Stimulated activated naive CD8-positive, alpha-beta T cell treated with anti-CD3 and anti-CD28 coated beads, Interleukin-15, amount 100 ng/mL, for 72 hours (primary cell): ENCODE measurements around the gene PROX2.
A peak's percentile ranks its signal among the peaks of the same experiment; 100 is the strongest.

Experiments
- ATAC-seq: fragments of 150-1000 bp; cut with Tn5 transposase; 2 replicates; pipeline ENCODE4 v1.10.0; 2021; ENCODE audit warnings: mild to moderate bottlenecking, moderate library complexity
- DNase-seq, 2 donors: peaks; one replicate each; pipeline ENCODE4 v3.0.0; 2021 to 2022
- H3K27ac Mint-ChIP-seq, 2 donors: one replicate each; pipeline ENCODE4 v1.8.0; 2022; ENCODE audit warnings: mild to moderate bottlenecking in 2 of 2, mixed read lengths in 2 of 2, moderate library complexity in 2 of 2
- H3K27me3 Mint-ChIP-seq: one replicate; pipeline ENCODE4 v1.8.0; 2022; ENCODE audit warnings: mixed read lengths
- H3K4me1 Mint-ChIP-seq: one replicate; pipeline ENCODE4 v1.8.0; 2022; ENCODE audit warnings: mild to moderate bottlenecking, mixed read lengths
- H3K4me3 Mint-ChIP-seq, 2 donors: one replicate each; pipeline ENCODE4 v1.8.0; 2022; ENCODE audit warnings: mild to moderate bottlenecking in 2 of 2, mixed read lengths in 2 of 2, moderate library complexity in 1 of 2
- H3K9me3 Mint-ChIP-seq, 2 donors: one replicate each; pipeline ENCODE4 v1.8.0; 2022; ENCODE audit warnings: mixed read lengths in 2 of 2

The PROX2 gene

DNA sequence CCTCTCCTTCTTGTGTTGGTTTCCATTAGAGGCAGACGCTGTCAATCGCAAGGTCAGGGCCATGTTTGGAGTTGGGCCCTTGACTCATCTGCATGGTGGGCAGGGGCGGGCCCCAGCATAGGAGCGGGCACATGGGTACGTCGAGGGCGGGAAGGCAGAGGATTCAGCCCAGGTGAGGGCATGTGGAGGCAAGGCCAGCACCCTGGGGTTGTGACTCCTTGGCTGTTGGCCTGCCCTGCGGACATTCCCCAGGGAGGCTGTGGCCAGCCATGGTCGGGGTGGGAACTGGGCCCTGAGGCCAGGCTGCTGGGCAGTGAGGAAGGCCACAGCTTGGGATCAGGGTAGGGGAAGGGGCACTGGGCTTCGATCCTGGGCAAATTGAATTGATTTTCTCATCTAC, 36.9 kb upstream of the PROX2 start:
- Mint-ChIP-seq H3K27me3 (no peaks in the 10 kb centered on the region), H3K4me1 (no peaks in the 10 kb centered on the region), H3K9me3 (no peaks in the 10 kb centered on the region), H3K4me3 (no peak overlapping the region), H3K27ac (no peak overlapping the region)
- DNase-seq (no peak), ATAC-seq (no peak)

DNA sequence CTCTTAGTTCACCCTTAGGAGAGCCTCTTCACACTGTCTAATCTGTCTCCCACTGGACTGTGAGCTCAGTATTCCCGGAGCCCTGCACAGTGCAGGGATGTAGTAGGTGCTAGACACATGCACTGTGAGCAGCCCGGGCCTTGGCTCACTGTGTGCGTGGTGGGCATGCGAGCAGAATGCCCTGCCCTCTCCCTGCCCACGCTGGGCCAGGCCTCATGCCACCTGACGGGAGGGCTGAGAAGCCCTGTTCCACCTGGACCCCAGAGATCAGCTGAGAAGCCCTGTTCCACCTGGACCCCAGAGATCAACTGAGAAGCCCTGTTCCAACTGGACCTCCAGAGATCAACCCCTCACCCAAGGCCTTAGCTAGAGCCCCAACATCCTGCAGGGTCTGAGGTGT, 36.2 kb upstream of the PROX2 start:
- no peak overlapping the region for H3K27ac Mint-ChIP-seq

DNA sequence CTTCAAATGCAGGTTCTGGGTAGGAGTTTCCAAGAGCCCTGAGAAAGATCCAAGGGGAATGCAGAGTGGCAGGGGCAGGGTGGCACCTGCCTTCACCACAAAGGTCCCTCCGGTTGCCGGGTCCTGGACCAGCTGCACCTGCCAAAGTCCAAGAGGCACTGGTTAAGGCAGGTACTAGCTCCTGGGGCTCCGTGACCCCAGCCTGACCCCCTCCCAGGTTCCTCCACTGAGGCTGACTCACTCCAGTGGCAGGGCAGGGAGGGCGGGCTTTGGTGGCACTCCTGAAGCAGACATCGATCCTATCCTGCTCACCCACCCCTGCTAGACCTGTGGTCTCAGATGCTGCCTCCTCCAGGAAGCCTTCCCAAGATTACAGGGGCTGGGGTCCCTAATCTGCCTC, 35.8 kb upstream of the PROX2 start:
- no peak overlapping the region for H3K27ac Mint-ChIP-seq
- DNase-seq = no peak
- no peaks in the 10 kb centered on the region for H3K9me3 Mint-ChIP-seq
- H3K27me3 Mint-ChIP-seq = no peaks in the 10 kb centered on the region
- H3K4me3 Mint-ChIP-seq = no peak overlapping the region
- no peaks in the 10 kb centered on the region for H3K4me1 Mint-ChIP-seq
- no peak for ATAC-seq

More for the DNA sequence above, 36.2 kb upstream of the PROX2 start:
- ATAC-seq (no peak), DNase-seq (no peak)
- no peaks in the 10 kb centered on the region for H3K9me3 Mint-ChIP-seq
- H3K4me3 Mint-ChIP-seq = no peak overlapping the region
- no peaks in the 10 kb centered on the region for H3K27me3 Mint-ChIP-seq
- H3K4me1 Mint-ChIP-seq = no peaks in the 10 kb centered on the region

GRCh38 chr14:74911221-74911620, 35.3 kb upstream of the PROX2 start:
- ATAC-seq (no peak), DNase-seq (no peak)
- Mint-ChIP-seq H3K9me3 (no peaks in the 10 kb centered on the region), H3K27ac (peak overlapping the region in 1 of 2 donors; percentile 40), H3K4me1 (no peaks in the 10 kb centered on the region), H3K27me3 (no peaks in the 10 kb centered on the region), H3K4me3 (no peak overlapping the region)

DNA sequence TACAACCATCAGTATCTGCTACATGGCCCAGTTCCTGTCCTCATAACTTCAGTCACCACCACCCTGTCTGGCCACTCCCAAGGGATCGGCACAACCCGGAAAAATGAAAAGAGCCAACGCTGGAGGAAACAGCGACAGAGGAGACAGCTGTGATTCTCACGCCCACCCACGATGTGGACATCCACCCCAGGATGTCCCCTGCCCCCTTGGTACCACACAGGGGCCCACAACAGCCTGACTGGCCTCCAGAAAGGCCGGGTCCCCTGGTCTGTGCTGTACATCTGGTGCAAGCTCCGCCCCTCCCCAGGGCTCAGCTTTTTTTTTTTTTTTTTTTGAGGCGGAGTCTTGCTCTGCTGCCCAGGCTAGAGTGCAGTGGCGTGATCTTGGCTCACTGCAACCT, 34.6 kb upstream of the PROX2 start:
- ATAC-seq (no peak), DNase-seq (no peak)
- Mint-ChIP-seq H3K9me3 (no peaks in the 10 kb centered on the region), H3K4me3 (no peak overlapping the region), H3K27me3 (no peaks in the 10 kb centered on the region), H3K27ac (peak overlapping the region in 1 of 2 donors; percentile 67), H3K4me1 (peaks cover 2% of the 10 kb centered on the region)

GRCh38 chr14:74909911-74910310, 34.0 kb upstream of the PROX2 start:
- ATAC-seq (no peak), DNase-seq (no peak)
- no peaks in the 10 kb centered on the region for H3K27me3 Mint-ChIP-seq
- H3K27ac Mint-ChIP-seq = peak overlapping the region in 1 of 2 donors; percentile 67
- no peak overlapping the region for H3K4me3 Mint-ChIP-seq
- no peaks in the 10 kb centered on the region for H3K9me3 Mint-ChIP-seq
- peaks cover 6% of the 10 kb centered on the region for H3K4me1 Mint-ChIP-seq

DNA sequence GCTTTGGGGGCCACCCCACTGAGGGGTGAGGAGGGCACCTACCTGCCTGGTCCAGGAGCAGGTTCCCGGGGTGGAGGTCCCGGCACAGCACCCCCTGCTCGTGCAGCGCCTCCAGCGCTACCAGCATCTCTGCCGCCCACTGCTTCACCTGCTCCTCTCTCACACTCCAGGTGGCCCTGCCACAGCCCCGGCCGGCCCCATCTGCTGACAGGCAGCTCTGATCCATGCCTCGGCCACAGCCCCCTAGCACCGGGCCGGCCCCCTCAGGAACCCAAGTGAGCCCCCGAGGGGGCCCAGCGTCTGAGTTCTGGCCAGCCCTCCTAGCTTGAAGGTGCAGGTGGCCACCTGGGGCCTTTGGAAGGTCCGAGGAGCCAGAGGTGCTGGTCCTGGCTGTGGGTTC, 33.6 kb upstream of the PROX2 start:
- ATAC-seq (peak; percentile 19), DNase-seq (no peak)
- no peaks in the 10 kb centered on the region for H3K9me3 Mint-ChIP-seq
- peaks cover 6% of the 10 kb centered on the region for H3K4me1 Mint-ChIP-seq
- no peak overlapping the region for H3K4me3 Mint-ChIP-seq
- no peaks in the 10 kb centered on the region for H3K27me3 Mint-ChIP-seq
- no peak overlapping the region for H3K27ac Mint-ChIP-seq

- H3K27ac Mint-ChIP-seq = peak overlapping the region in 1 of 2 donors; percentile 2
Measured at GRCh38 chr14:74908861-74909341, 33.0 kb upstream of the PROX2 start.

GRCh38 chr14:74907744-74908143, 31.8 kb upstream of the PROX2 start:
- no peak for DNase-seq
- Mint-ChIP-seq H3K4me1 (peaks cover 10% of the 10 kb centered on the region), H3K27me3 (no peaks in the 10 kb centered on the region), H3K27ac (peak overlapping the region in 1 of 2 donors; percentile 69), H3K9me3 (no peaks in the 10 kb centered on the region), H3K4me3 (no peak overlapping the region)
- no peak for ATAC-seq

More at GRCh38 chr14:74908861-74909341, 33.0 kb upstream of the PROX2 start:
- DNase-seq (no peak), ATAC-seq (no peak)
- H3K4me3 Mint-ChIP-seq = no peak overlapping the region
- H3K27me3 Mint-ChIP-seq = no peaks in the 10 kb centered on the region
- no peaks in the 10 kb centered on the region for H3K9me3 Mint-ChIP-seq
- H3K4me1 Mint-ChIP-seq = peaks cover 6% of the 10 kb centered on the region

DNA sequence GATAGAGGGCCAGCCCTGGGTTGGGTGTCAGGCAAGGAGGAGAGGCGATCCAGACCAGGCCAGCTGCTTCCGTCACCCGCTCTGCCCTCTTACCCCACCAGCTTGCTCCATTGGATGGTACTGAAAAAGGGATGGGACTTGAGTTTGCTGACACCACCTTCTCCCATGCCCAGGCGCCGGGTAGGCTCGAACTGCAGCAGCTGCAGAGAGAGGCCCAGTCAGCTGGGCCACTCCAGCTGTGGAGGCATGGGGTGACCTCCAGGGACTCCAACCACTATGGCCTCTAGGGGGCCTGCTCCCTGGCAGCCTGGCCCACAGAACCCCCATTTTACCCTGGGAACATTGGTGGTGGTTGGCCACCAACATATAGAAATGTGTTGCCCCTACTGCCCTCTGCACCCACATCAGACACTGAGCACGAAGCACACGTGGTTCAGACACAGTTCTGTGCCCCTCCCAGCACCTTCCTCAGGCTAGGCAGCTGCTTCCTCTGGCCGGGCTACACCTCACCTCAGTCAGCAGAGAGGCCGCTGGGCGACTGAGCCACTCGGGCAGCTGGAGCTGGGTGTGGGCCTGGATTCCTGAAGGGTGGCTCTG, 31.1 kb upstream of the PROX2 start:
- H3K4me3 Mint-ChIP-seq = no peak overlapping the region
- no peaks in the 10 kb centered on the region for H3K27me3 Mint-ChIP-seq
- DNase-seq (no peak), ATAC-seq (no peak)
- H3K27ac Mint-ChIP-seq = no peak overlapping the region
- H3K9me3 Mint-ChIP-seq = no peaks in the 10 kb centered on the region
- H3K4me1 Mint-ChIP-seq = peaks cover 15% of the 10 kb centered on the region

GRCh38 chr14:74905595-74906142, 29.7 kb upstream of the PROX2 start:
- peak overlapping the region; percentile 58 to 85 for H3K27ac Mint-ChIP-seq
- ATAC-seq (peak; percentile 67), DNase-seq (peak; percentile 67 to 71)
- H3K9me3 Mint-ChIP-seq = no peaks in the 10 kb centered on the region
- H3K4me3 Mint-ChIP-seq = no peak overlapping the region
- H3K4me1 Mint-ChIP-seq = peaks cover 15% of the 10 kb centered on the region
- H3K27me3 Mint-ChIP-seq = no peaks in the 10 kb centered on the region

- no peak for DNase-seq
- peaks cover 15% of the 10 kb centered on the region for H3K4me1 Mint-ChIP-seq
- H3K9me3 Mint-ChIP-seq = no peaks in the 10 kb centered on the region
- H3K4me3 Mint-ChIP-seq = no peak overlapping the region
- peak overlapping the region in 1 of 2 donors; percentile 1 for H3K27ac Mint-ChIP-seq
- no peak for ATAC-seq
- H3K27me3 Mint-ChIP-seq = no peaks in the 10 kb centered on the region
Measured at GRCh38 chr14:74904635-74905503, 28.9 kb upstream of the PROX2 start.

DNA sequence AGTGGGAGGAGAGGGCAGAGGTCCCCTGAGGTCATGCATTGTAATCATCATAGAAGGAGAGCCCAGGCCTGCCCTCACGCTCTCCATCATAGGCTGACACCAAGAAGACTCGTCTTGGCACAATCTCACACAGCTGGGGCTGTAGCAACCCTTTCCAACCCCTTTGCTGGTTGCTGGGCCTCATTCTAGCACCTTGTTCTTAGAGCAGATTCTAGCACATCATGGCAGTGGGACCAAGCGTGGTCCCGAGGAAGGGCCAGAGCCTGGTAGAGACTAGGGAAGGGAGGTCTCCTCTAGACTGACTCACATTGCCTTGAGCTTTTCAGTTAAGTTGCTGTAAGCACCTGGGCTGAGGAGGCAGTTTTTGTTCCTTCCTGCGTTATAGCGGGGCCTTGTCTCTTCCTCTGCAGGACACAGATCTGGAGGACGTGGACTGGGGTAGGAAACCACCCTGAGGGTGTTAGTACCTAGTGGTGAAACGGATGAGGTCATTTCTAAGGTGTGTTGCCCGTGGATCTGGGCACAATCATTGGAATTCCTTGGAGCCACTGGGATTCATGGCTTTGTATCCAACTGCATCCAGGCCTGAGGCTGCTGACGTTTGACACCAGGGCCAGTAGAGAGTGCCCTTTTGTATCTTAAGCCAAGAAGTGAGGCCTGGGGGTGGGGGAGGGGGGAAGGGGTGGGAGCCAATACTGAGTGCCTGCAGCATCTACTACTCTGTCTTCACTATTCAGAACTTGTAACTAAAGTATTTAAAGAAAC, 27.2 kb upstream of the PROX2 start:
- H3K27ac Mint-ChIP-seq = peak overlapping the region; percentile 14 to 32
- no peak for DNase-seq
- peaks cover 15% of the 10 kb centered on the region for H3K4me1 Mint-ChIP-seq
- no peaks in the 10 kb centered on the region for H3K27me3 Mint-ChIP-seq
- no peak overlapping the region for H3K4me3 Mint-ChIP-seq
- H3K9me3 Mint-ChIP-seq = no peaks in the 10 kb centered on the region
- ATAC-seq = no peak

DNA sequence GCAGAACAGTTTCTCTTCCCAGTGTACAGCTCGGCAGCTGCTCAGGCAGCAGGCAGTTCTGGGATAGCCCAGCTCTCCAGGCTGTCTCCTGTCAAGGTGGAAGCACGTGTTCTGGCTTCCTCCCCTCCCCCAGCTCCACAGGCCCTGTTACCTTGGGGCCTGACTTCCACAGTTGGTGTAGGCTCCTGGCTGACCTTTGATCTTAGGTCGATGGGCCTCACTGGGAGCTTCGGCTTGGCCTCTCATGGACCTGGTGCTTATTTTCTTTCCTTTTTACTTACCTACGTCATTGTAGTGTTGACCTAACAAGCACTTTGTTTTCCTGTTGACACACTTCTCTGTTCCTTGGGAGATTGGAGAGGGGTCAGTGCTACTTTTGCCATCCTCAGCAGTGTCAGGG, 22.7 kb upstream of the PROX2 start:
- peaks cover 9% of the 10 kb centered on the region for H3K4me1 Mint-ChIP-seq
- no peaks in the 10 kb centered on the region for H3K9me3 Mint-ChIP-seq
- no peaks in the 10 kb centered on the region for H3K27me3 Mint-ChIP-seq
- ATAC-seq = no peak
- no peak overlapping the region for H3K4me3 Mint-ChIP-seq
- DNase-seq = no peak
- H3K27ac Mint-ChIP-seq = peak overlapping the region in 1 of 2 donors; percentile 41

DNA sequence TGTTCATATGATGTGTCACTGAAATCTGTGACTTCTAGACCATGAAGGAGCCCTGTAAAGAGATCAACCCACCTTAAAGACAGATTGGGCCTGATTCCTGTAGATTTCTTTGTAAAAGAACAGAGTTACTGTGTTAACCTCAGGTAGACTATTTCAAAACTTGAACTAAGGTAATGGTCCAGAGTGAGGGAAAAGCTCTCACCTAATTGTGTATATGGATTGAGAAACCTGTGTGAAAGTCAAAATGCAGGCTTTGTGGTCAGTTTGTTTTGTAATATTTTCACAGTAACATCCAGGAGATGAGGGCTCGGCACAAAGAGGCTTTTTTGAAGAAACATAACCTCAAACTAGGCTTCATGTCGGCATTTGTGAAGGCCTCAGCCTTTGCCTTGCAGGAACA, 22.1 kb upstream of the PROX2 start:
- Mint-ChIP-seq H3K4me1 (peaks cover 8% of the 10 kb centered on the region), H3K4me3 (no peak overlapping the region), H3K27me3 (no peaks in the 10 kb centered on the region), H3K27ac (no peak overlapping the region), H3K9me3 (no peaks in the 10 kb centered on the region)
- no peak for ATAC-seq
- DNase-seq = no peak
